ENCODE results near the gene NUP58. TPM values are rescaled to one million over a fixed set of nuclear protein-coding genes. Genes with fewer than 3 reads are reported as not detected.

Gene NUP58
- polyA plus RNA-seq, 1 donor (not counting 4 experiments of a cell fraction or from before 2014, with no cell fraction given), result 51.5 TPM

DNA sequence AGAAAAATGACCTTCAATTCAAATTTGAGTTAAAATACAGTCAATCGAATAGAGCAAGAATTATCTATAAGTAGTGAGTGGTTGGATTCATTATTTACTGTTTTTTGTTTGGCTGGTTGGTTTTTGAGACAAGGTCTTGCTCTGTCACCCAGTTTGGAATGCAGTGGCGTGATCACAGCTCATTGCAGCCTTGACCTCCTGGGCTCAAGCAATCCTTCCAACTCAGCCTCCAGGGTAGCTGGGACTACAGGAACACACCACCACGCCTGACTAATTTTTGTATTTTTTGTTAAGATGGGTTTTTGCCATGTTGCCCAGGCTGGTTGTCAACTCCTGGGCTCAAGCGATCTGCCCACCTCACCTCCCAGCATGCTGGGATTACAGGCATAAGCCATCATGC is 39.2 kb upstream of the NUP58 start:
- H3K4me2 ChIP-seq (ENCODE audit: control insufficient read depth, extremely low read depth, insufficient read depth, low read depth, low read length), result no peak overlapping the region
- H4K20me1 ChIP-seq (ENCODE audit: control insufficient read depth, extremely low read depth, insufficient read depth, low read length), result no peaks in the 10 kb centered on the region
- no peaks in the 10 kb centered on the region for H3K27me3 ChIP-seq (ENCODE audit: control insufficient read depth, extremely low read depth, insufficient read depth, low read length)
- H3K9ac ChIP-seq (ENCODE audit: control insufficient read depth, extremely low read depth, insufficient read depth, low read length), result no peak overlapping the region
- no peak overlapping the region for H3K4me3 ChIP-seq (ENCODE audit: control insufficient read depth in 2 of 3, extremely low read depth in 1 of 3, insufficient read depth in 2 of 3, low read depth in 1 of 3, low read length in 3 of 3)
- no peak overlapping the region for H2AFZ ChIP-seq (ENCODE audit: control insufficient read depth, low read length)
- dilution Hi-C loops (cut with MboI; ENCODE audit: extremely low pct_ligation_motif_present, low sequenced_read_pairs), result no loop called here
- no peaks in the 10 kb centered on the region for H3K79me2 ChIP-seq (ENCODE audit: control insufficient read depth, insufficient read depth, low read length)
- peaks cover 3 to 5% of the 10 kb centered on the region in 2 experiments for H3K36me3 ChIP-seq (ENCODE audit: control insufficient read depth in 2 of 2, extremely low read depth in 1 of 2, insufficient read depth in 2 of 2, low read length in 2 of 2)
- H3K27ac ChIP-seq (ENCODE audit: control insufficient read depth, insufficient read depth, low read length), result no peak overlapping the region
- no peak for TF ChIP-seq EZH2 (IDR thresholded peaks at IDR 0.05; ENCODE audit: low read length)
- TF ChIP-seq, protein P1, sequence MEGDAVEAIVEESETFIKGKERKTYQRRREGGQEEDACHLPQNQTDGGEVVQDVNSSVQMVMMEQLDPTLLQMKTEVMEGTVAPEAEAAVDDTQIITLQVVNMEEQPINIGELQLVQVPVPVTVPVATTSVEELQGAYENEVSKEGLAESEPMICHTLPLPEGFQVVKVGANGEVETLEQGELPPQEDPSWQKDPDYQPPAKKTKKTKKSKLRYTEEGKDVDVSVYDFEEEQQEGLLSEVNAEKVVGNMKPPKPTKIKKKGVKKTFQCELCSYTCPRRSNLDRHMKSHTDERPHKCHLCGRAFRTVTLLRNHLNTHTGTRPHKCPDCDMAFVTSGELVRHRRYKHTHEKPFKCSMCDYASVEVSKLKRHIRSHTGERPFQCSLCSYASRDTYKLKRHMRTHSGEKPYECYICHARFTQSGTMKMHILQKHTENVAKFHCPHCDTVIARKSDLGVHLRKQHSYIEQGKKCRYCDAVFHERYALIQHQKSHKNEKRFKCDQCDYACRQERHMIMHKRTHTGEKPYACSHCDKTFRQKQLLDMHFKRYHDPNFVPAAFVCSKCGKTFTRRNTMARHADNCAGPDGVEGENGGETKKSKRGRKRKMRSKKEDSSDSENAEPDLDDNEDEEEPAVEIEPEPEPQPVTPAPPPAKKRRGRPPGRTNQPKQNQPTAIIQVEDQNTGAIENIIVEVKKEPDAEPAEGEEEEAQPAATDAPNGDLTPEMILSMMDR (optimal IDR thresholded peaks at IDR 0.05 in 1 of 3, IDR thresholded peaks at IDR 0.05 in 1 of 3, conservative IDR thresholded peaks at IDR 0.05 in 1 of 3; ENCODE audit: extremely low read depth in 1 of 3, insufficient read depth in 2 of 3, low read length in 3 of 3), result no peak
- H3K9me1 ChIP-seq (ENCODE audit: control insufficient read depth, extremely low read depth, insufficient read depth, low read length), result no peaks in the 10 kb centered on the region
- no peaks in the 10 kb centered on the region for H3K4me1 ChIP-seq (ENCODE audit: control insufficient read depth, extremely low read depth, insufficient read depth, low read length)
- DNase-seq (ENCODE audit: low read depth, low spot score) (no peak), FAIRE-seq (no peak)
- H3K9me3 ChIP-seq (ENCODE audit: control insufficient read depth, low read depth, low read length), result no peaks in the 10 kb centered on the region

DNA sequence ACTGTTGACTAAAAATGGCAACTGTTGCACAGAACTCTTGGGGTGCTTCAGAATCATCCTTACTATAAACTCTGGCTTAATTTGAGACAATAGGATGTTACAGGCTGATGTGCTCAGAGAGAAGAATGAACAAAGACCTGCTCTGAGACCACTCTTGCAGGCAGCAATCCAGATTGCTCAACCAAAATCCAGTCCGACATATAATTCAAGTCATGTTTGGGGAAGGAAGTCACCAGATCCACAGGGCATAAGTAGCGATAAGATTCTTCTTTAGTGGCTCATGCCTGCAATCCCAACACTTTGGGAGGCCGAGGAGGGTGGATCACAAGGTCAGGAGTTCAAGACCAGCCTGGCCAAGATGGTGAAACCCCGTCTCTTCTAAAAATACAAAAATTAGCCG is 34.7 kb upstream of the NUP58 start:
- Histone ChIP-seq H3K9me3 (ENCODE audit: control insufficient read depth, low read depth, low read length) (no peaks in the 10 kb centered on the region), H3K27me3 (ENCODE audit: control insufficient read depth, extremely low read depth, insufficient read depth, low read length) (no peaks in the 10 kb centered on the region), H3K4me3 (ENCODE audit: control insufficient read depth in 2 of 3, extremely low read depth in 1 of 3, insufficient read depth in 2 of 3, low read depth in 1 of 3, low read length in 3 of 3) (no peak overlapping the region), H3K27ac (ENCODE audit: control insufficient read depth, insufficient read depth, low read length) (no peak overlapping the region), H3K9me1 (ENCODE audit: control insufficient read depth, extremely low read depth, insufficient read depth, low read length) (no peaks in the 10 kb centered on the region), H3K4me1 (ENCODE audit: control insufficient read depth, extremely low read depth, insufficient read depth, low read length) (no peaks in the 10 kb centered on the region), H3K79me2 (ENCODE audit: control insufficient read depth, insufficient read depth, low read length) (peaks cover 18% of the 10 kb centered on the region), H2AFZ (ENCODE audit: control insufficient read depth, low read length) (no peak overlapping the region), H4K20me1 (ENCODE audit: control insufficient read depth, extremely low read depth, insufficient read depth, low read length) (no peaks in the 10 kb centered on the region), H3K36me3 (ENCODE audit: control insufficient read depth in 2 of 2, extremely low read depth in 1 of 2, insufficient read depth in 2 of 2, low read length in 2 of 2) (peaks cover 3 to 5% of the 10 kb centered on the region in 2 experiments), H3K4me2 (ENCODE audit: control insufficient read depth, extremely low read depth, insufficient read depth, low read depth, low read length) (no peak overlapping the region), H3K9ac (ENCODE audit: control insufficient read depth, extremely low read depth, insufficient read depth, low read length) (no peak overlapping the region)
- TF ChIP-seq EZH2 (IDR thresholded peaks at IDR 0.05; ENCODE audit: low read length), result no peak
- TF ChIP-seq, protein P1 (optimal IDR thresholded peaks at IDR 0.05 in 1 of 3, IDR thresholded peaks at IDR 0.05 in 1 of 3, conservative IDR thresholded peaks at IDR 0.05 in 1 of 3; ENCODE audit: extremely low read depth in 1 of 3, insufficient read depth in 2 of 3, low read length in 3 of 3), result no peak
- DNase-seq (ENCODE audit: low read depth, low spot score) (no peak), FAIRE-seq (no peak)
- dilution Hi-C loops (cut with MboI; ENCODE audit: extremely low pct_ligation_motif_present, low sequenced_read_pairs), result no loop called here
